MM.1S (cell line): Measurements from ENCODE around the gene CD8A.

ENCODE experiments used
- DNase-seq: peaks from one replicate; pipeline ENCODE4 v3.0.0-alpha.2; 2015
- H2AFZ ChIP-seq: fragments of 300-600 bp; sonication (generic); 2 replicates; pipeline ENCODE4 v1.6.0; 2016; ENCODE audit warnings: antibody characterized with exemption, low read length
- H3F3A ChIP-seq: fragments of 300-600 bp; sonication (generic); 2 replicates; pipeline ENCODE4 v1.6.1; 2016; ENCODE audit warnings: mild to moderate bottlenecking, antibody characterized with exemption, low read length, moderate library complexity, mixed read lengths; ENCODE audit not compliant: insufficient read depth
- H3K27ac ChIP-seq: fragments of 300-600 bp; sonication (generic); 2 replicates; pipeline ENCODE4 v1.5.1; 2016; ENCODE audit warnings: mild to moderate bottlenecking, low read length
- H3K27me3 ChIP-seq: fragments of 300-600 bp; sonication (generic); replicated peaks from 2 replicates; pipeline ENCODE4 v1.6.0; 2016; ENCODE audit warnings: low read length; ENCODE audit not compliant: insufficient read depth
- H3K36me3 ChIP-seq: fragments of 300-600 bp; sonication (generic); replicated peaks from 2 replicates; pipeline ENCODE4 v1.6.1; 2016; ENCODE audit warnings: mild to moderate bottlenecking, low read length, mixed read lengths; ENCODE audit not compliant: insufficient read depth
- H3K4me1 ChIP-seq: fragments of 300-600 bp; sonication (generic); 2 replicates; pipeline ENCODE4 v1.6.1; 2016; ENCODE audit warnings: low read length, mixed read lengths
- H3K4me2 ChIP-seq: fragments of 300-600 bp; sonication (generic); 2 replicates; pipeline ENCODE4 v1.6.0; 2016; ENCODE audit warnings: low read depth, low read length
- H3K4me3 ChIP-seq: fragments of 300-600 bp; sonication (generic); 2 replicates; pipeline ENCODE4 v1.5.1; 2016; ENCODE audit warnings: low read length, mixed read lengths
- H3K79me2 ChIP-seq: fragments of 300-600 bp; sonication (generic); 2 replicates; pipeline ENCODE4 v1.6.1; 2016; ENCODE audit warnings: mixed run types, low read length, mixed read lengths
- H3K9ac ChIP-seq: fragments of 300-600 bp; sonication (generic); 2 replicates; pipeline ENCODE4 v1.6.1; 2016; ENCODE audit warnings: low read length, mixed read lengths
- H3K9me2 ChIP-seq: fragments of 300-600 bp; sonication (generic); replicated peaks from 2 replicates; pipeline ENCODE4 v1.6.1; 2016; ENCODE audit warnings: mild to moderate bottlenecking, low read length, mixed read lengths; ENCODE audit not compliant: insufficient read depth
- H3K9me3 ChIP-seq: fragments of 300-600 bp; sonication (generic); replicated peaks from 2 replicates; pipeline ENCODE4 v1.6.1; 2016; ENCODE audit warnings: mild to moderate bottlenecking, low read length, mixed read lengths; ENCODE audit not compliant: insufficient read depth
- H4K20me1 ChIP-seq: fragments of 300-600 bp; sonication (generic); 2 replicates; pipeline ENCODE4 v1.6.1; 2016; ENCODE audit warnings: mild to moderate bottlenecking, low read length, moderate library complexity, mixed read lengths; ENCODE audit not compliant: insufficient read depth
- CTCF ChIP-seq: fragments of 300-600 bp; sonication (generic); IDR thresholded peaks from 2 replicates; pipeline ENCODE4 v1.5.1; 2016; ENCODE audit warnings: antibody characterized with exemption, low read length, mixed read lengths
- EZH2 ChIP-seq: fragments of 300-600 bp; sonication (generic); optimal IDR thresholded peaks from 2 replicates; pipeline ENCODE3; 2017; ENCODE audit warnings: low read depth, mild to moderate bottlenecking, antibody characterized with exemption, low read length, mixed read lengths
- EZH2phosphoT487 ChIP-seq: fragments of 300-600 bp; sonication (generic); IDR thresholded peaks from 2 replicates; pipeline ENCODE4 v1.6.1; 2018; ENCODE audit warnings: antibody characterized with exemption, low read length

CD8A gene

DNA sequence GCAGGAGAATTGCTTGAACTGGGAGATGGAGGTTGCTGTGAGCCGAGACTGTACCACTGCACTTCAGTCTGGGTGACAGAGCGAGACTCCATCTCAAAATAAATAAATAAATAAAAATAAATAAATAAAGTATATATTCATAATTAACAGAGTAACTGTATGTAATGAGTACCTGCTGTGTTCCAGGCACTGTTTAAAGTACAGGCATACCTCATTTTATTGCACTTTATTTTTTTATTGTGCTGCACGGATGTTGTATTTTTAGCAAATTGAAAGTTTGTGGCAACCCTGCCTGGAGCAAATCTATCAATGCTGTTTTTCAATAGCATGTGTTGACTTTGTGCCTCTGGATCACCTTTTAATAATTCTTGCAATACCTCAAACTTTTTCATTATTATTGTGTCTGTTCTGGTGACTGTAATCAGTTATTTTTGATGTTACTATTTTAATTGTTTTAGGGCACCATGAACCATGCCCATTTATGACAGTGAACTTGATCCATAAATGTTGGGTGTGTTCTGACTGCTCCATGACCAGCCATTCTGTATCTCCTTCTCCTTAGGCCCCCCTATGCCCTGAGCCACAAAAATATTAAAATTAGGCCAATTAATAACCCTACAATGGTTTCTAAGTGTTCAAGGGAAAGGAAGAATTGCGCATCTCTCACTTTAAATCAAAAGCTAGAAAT lies 27.5 kb upstream of the CD8A start:
- Histone ChIP-seq H4K20me1 (no peaks in the 10 kb centered on the region), H3F3A (no peaks in the 10 kb centered on the region), H3K9ac (no peak overlapping the region), H3K9me3 (no peaks in the 10 kb centered on the region), H3K27me3 (no peaks in the 10 kb centered on the region), H3K36me3 (no peaks in the 10 kb centered on the region), H3K4me2 (no peak overlapping the region), H3K27ac (no peak overlapping the region), H3K79me2 (no peaks in the 10 kb centered on the region), H3K4me3 (no peak overlapping the region), H3K4me1 (no peaks in the 10 kb centered on the region), H2AFZ (no peak overlapping the region), H3K9me2 (no peaks in the 10 kb centered on the region)
- TF ChIP-seq EZH2 = no peak
- no peak for TF ChIP-seq EZH2phosphoT487
- TF ChIP-seq CTCF = no peak
- no peak for DNase-seq

- Histone ChIP-seq H3K36me3 (no peaks in the 10 kb centered on the region), H3K27ac (no peak overlapping the region), H3K4me2 (no peak overlapping the region), H3K9me3 (no peaks in the 10 kb centered on the region), H4K20me1 (no peaks in the 10 kb centered on the region), H3K4me1 (no peaks in the 10 kb centered on the region), H3K4me3 (no peak overlapping the region), H3K9me2 (no peaks in the 10 kb centered on the region), H2AFZ (no peak overlapping the region), H3K27me3 (no peaks in the 10 kb centered on the region), H3K79me2 (no peaks in the 10 kb centered on the region), H3F3A (no peaks in the 10 kb centered on the region), H3K9ac (no peak overlapping the region)
- TF ChIP-seq EZH2 (no peak), EZH2phosphoT487 (no peak), CTCF (no peak)
- no peak for DNase-seq
These were observed 24.9 kb upstream of the CD8A start for GRCh38 chr2:86815611-86816010.

DNA sequence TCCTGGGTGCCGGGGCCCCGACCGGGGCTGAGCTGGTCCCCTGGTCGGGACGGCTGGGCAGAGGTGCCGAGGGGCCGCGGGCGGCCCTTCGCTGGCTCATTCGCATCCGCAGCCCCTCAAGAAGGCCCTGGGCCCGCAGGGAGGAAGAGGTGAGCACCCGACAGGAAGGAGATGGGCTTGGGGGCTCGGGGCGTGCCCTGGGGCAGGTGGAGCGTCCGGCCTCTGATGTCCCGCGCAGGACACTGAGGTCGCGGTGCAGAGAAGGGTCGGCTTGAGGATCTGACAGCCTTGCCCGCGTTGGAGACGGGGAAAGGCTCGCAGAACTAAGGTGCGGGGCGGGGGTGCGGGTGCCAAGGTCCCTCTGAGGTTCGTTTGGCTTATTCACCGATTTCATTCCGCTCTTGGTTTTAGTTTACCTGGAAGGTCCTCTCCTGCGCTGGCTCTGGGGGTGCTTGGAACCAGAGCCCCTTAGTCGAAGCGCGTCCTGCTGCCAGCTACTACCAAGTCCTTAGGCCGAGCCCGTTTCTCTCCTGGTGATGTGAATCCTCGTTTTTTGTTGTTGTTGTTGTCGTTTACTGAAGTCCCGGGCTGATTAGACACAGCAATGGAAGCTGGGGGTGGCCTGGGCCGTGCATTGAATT lies 18.9 kb upstream of the CD8A start:
- Histone ChIP-seq H3K9me3 (no peaks in the 10 kb centered on the region), H3K9ac (no peak overlapping the region), H3K9me2 (no peaks in the 10 kb centered on the region), H3K36me3 (no peaks in the 10 kb centered on the region), H3K79me2 (no peaks in the 10 kb centered on the region), H3K27me3 (no peaks in the 10 kb centered on the region), H3K4me2 (no peak overlapping the region), H4K20me1 (no peaks in the 10 kb centered on the region), H3K4me1 (peaks cover 3% of the 10 kb centered on the region; the same call in 1 of the 2 replicates), H2AFZ (no peak overlapping the region), H3F3A (no peaks in the 10 kb centered on the region), H3K4me3 (no peak overlapping the region), H3K27ac (no peak overlapping the region)
- TF ChIP-seq EZH2 = no peak
- no peak for TF ChIP-seq EZH2phosphoT487
- no peak for TF ChIP-seq CTCF
- no peak for DNase-seq
